Measurements from ENCODE around the gene TMEM163.

The TMEM163 gene

DNA sequence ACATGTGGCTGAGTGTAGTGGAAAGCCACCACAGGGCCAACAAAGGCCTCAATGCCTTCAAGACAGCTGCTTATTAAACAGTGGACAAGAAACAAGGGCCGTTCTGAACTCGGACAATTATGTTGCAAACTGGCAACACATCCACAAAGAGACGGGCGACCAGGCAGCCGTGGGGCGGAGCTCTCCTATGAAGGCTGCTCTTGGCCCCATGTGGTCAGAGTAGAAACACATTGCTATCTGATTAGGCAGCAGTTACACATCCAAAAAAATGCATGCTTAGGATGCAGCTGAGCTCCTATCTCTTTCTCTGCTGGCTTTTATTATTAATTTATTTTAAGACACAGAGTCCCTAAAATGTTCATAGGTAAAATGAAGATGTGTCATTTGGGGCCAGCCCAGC lies 163.4 kb downstream of the TMEM163 start:
- H3K4me3 ChIP-seq (ENCODE audit: low read depth, low read length): no peak overlapping the region
- TF ChIP-seq, protein P1, sequence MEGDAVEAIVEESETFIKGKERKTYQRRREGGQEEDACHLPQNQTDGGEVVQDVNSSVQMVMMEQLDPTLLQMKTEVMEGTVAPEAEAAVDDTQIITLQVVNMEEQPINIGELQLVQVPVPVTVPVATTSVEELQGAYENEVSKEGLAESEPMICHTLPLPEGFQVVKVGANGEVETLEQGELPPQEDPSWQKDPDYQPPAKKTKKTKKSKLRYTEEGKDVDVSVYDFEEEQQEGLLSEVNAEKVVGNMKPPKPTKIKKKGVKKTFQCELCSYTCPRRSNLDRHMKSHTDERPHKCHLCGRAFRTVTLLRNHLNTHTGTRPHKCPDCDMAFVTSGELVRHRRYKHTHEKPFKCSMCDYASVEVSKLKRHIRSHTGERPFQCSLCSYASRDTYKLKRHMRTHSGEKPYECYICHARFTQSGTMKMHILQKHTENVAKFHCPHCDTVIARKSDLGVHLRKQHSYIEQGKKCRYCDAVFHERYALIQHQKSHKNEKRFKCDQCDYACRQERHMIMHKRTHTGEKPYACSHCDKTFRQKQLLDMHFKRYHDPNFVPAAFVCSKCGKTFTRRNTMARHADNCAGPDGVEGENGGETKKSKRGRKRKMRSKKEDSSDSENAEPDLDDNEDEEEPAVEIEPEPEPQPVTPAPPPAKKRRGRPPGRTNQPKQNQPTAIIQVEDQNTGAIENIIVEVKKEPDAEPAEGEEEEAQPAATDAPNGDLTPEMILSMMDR (IDR thresholded peaks at IDR 0.05; ENCODE audit: control insufficient read depth, extremely low read depth, insufficient read depth): no peak

DNA sequence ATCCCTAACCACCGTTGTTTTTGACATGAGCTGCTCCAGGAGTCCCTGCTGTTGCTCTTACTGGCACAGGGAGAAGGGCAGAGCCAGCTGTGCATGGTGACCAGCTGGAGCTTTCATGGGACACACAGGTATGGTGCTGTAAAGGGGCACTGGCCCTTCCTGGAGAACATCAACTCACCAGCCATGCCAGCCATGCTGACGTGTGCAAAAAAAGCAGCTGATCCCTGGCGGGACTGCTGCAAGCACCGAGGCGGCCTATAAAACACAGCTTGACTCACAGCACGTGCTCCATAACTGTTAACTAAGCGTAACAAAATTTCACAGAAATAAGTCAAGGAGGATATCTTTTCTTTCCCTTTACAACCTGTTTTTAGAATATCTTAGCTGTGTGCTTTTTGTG lies 165.1 kb downstream of the TMEM163 start:
- no peak overlapping the region for H3K4me3 ChIP-seq (ENCODE audit: low read depth, low read length)
- DNase-seq (ENCODE audit: low read depth): no peak
- TF ChIP-seq, protein P1 (IDR thresholded peaks at IDR 0.05; ENCODE audit: control insufficient read depth, extremely low read depth, insufficient read depth): no peak

More for the DNA sequence above, 163.4 kb downstream of the TMEM163 start:
- DNase-seq (ENCODE audit: low read depth): no peak

DNA sequence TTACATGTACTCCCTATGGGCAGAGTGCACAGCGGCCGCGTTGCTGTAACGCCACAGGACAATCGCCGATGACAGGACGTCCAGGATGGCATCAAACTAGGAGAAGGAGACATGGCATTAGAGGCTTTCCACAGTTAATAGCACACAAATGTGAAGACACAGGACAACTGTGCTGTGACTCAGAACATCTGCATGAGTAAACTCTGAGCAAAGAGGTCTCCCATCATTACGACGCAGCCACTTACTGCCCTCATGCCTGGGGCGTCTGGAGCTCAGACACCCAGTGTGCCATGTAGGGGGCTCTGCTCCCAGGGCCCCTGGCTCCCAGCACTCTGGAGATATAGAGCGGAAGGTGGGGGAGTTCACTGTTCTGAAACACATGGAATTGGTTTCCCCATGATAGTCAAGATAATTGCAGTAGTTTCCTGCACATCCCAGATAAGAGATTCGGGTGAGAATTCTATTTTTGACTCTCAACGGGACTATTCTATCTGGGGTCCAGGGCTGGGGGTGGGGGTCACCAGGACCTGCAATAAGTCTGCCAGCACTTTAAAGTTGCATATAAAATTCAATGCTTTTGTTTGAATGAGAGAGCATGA lies 168.1 kb downstream of the TMEM163 start:
- TF ChIP-seq, protein P1 (IDR thresholded peaks at IDR 0.05; ENCODE audit: control insufficient read depth, extremely low read depth, insufficient read depth): no peak
- no peak overlapping the region for H3K4me3 ChIP-seq (ENCODE audit: low read depth, low read length)
- no peak for DNase-seq (ENCODE audit: low read depth)

DNA sequence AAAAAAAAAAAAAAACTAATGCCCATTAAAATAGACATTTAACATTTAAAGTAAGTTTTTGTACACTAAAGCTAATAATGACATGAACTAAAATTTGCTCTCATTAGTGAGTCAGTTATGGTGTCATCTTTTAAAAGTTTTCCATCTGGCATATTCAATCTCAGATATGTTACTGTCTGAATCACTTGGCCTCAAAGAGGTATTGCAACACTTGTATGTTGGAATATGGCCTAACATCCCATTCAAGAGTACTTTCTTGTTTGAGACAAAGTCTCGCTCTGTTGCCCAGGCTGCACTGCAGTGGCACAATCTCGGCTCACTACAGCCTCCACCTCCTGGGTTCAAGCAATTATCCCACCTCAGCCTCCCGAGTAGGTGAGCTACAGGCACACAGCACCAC lies 169.7 kb downstream of the TMEM163 start:
- TF ChIP-seq, protein P1 (IDR thresholded peaks at IDR 0.05; ENCODE audit: control insufficient read depth, extremely low read depth, insufficient read depth): no peak
- no peak overlapping the region for H3K4me3 ChIP-seq (ENCODE audit: low read depth, low read length)
- no peak for DNase-seq (ENCODE audit: low read depth)

DNA sequence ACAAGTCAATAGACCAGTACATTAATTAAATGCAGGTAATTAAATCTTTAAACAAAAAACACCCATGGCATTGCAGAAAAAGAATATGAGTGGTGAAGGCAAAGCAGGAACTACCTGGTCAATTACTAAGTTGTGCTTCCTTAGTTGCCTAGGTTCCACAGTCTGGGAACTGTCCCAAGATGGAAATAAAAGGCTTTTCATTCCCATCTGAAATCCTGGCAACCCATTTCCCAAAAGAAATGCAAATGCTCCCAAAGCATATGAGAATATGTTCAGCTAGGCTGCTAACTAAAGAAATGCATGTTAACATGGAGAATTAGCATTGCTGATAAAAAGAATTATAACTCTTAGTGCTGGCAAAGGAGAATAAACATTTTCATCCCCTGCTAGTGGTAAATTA lies 177.8 kb downstream of the TMEM163 start:
- DNase-seq (ENCODE audit: low read depth): no peak
- H3K4me3 ChIP-seq (ENCODE audit: low read depth, low read length): no peak overlapping the region
- TF ChIP-seq, protein P1 (IDR thresholded peaks at IDR 0.05; ENCODE audit: control insufficient read depth, extremely low read depth, insufficient read depth): no peak

DNA sequence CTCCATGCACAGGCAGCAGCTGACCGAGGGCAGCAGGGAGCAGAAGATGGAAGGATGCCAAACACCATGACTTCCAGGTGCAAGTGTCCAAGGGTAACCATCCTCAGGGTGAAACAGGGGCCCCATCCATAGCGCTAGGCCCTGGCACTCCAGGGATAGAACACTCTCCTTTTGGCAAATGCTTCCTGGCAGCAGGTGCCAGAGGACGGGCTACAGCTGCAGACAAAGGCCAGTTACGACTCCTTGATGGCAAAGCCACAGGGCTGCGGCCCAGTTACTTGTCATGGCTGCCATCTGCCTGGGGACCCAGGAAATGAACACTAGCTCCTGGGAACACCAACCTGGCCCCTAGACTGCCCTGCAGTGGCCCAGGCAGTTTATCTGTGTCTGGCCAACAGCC lies 178.8 kb downstream of the TMEM163 start:
- no peak for DNase-seq (ENCODE audit: low read depth)
- TF ChIP-seq, protein P1 (IDR thresholded peaks at IDR 0.05; ENCODE audit: control insufficient read depth, extremely low read depth, insufficient read depth): no peak
- no peak overlapping the region for H3K4me3 ChIP-seq (ENCODE audit: low read depth, low read length)

DNA sequence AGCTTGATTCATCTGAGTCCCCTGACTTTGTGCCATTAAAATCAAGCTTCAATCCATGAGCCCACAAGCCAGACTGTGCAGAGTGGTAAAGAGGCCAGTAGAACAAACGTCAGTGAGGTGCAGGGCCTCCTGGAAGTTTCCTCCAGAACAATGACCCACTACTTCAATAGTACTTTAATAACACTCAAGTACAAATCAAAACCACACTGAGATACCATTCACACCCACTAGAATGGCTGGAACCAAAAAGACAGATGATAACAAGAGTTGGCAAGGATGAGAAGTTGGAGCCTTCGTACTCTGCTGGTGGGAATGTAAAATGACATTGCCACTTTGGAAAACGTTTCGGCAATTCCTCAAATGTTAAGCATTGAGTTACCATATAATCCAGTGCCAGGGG lies 181.1 kb downstream of the TMEM163 start:
- no peak for DNase-seq (ENCODE audit: low read depth)
- H3K4me3 ChIP-seq (ENCODE audit: low read depth, low read length): no peak overlapping the region
- TF ChIP-seq, protein P1 (IDR thresholded peaks at IDR 0.05; ENCODE audit: control insufficient read depth, extremely low read depth, insufficient read depth): no peak

All from LNCaP clone FGC (cell line).